AG04450 (cell line): ENCODE results near the gene VDR. TPM values are rescaled to one million over a fixed set of nuclear protein-coding genes. Genes with fewer than 3 reads are reported as not detected.

Source experiments
- CTCF ChIA-PET: fragments of 300-600, 350-600 bp; formaldehyde crosslinking; extraction: SDS; loops from one replicate; lab custom pipeline; 2022; ENCODE audit warnings: antibody characterized with exemption, inconsistent platforms; lab: Charles Lee
- POLR2A ChIA-PET: fragments of 350-600 bp; formaldehyde crosslinking; extraction: SDS; loops from one replicate; lab custom pipeline; 2021; ENCODE audit warnings: antibody characterized with exemption, inconsistent platforms; lab: Yijun Ruan, JAX
- DNase-seq: peaks from one replicate; pipeline ENCODE4 v3.0.0-alpha.2; 2011; ENCODE audit warnings: low read depth, low spot score
- H3K27ac ChIP-seq: one replicate; pipeline ENCODE4 v1.5.1; 2012; ENCODE audit warnings: low read depth, low read length, control low read depth
- H3K27me3 ChIP-seq: one replicate; pipeline ENCODE4 v1.6.0; 2012; ENCODE audit warnings: low read length; ENCODE audit not compliant: control insufficient read depth, insufficient read depth
- H3K4me3 ChIP-seq: 2 replicates; pipeline ENCODE4 v1.5.1; 2011; ENCODE audit warnings: mild to moderate bottlenecking, low read depth, low read length, control low read depth
- H3K9me3 ChIP-seq: 2 replicates; pipeline ENCODE4 v1.5.1; 2012; ENCODE audit warnings: low read length; ENCODE audit not compliant: control insufficient read depth, insufficient read depth
- CTCF ChIP-seq: IDR thresholded peaks from 2 replicates; pipeline ENCODE4 v1.5.1; 2011; ENCODE audit warnings: low read depth, low read length, control low read depth, inconsistent platforms
- polyA plus RNA-seq: library from polyadenylated mRNA; depleted of rRNA; stranded (reverse); fragments of >200 nt; gene quantifications from 2 replicates; pipeline ENCODE4 v1.2.3, GENCODE V29; 2011

The VDR gene
- polyA plus RNA-seq, 1 experiment = 11.9 TPM

GRCh38 chr12:47881826-47882427, 22.9 kb downstream of the VDR start:
- no peak for TF ChIP-seq CTCF
- ChIA-PET CTCF (interaction anchor here (1.5 kb wide), 1 partner anchor 23 kb away, joined by 4 read pairs; the partner anchor contains the start of gene VDR), POLR2A (interaction anchor here (1.0 to 2.0 kb wide), 6 partner anchors 12 to 929 kb away, joined by 3 to 15 read pairs (median 5); partner anchors contain the start of gene VDR)
- Histone ChIP-seq H3K4me3 (0 out of 2 replicates have a peak overlapping the region, but pooled peaks have one; percentile 2), H3K9me3 (no peaks in the 10 kb centered on the region), H3K27me3 (no peaks in the 10 kb centered on the region), H3K27ac (peak overlapping the region; percentile 96)
- DNase-seq = peak; percentile 96

- ChIA-PET POLR2A (interaction anchor here (1.0 to 2.0 kb wide), 6 partner anchors 11 to 930 kb away, joined by 3 to 15 read pairs (median 5); partner anchors contain the start of gene VDR), CTCF (interaction anchor here (1.0 to 1.9 kb wide), 4 partner anchors 11 to 43 kb away, joined by 4 to 14 read pairs (median 8); partner anchors contain the start of gene VDR)
- TF ChIP-seq CTCF = no peak
- Histone ChIP-seq H3K9me3 (no peaks in the 10 kb centered on the region), H3K4me3 (no peak overlapping the region), H3K27ac (no peak overlapping the region), H3K27me3 (no peaks in the 10 kb centered on the region)
- no peak for DNase-seq
These were observed 23.7 kb downstream of the VDR start for GRCh38 chr12:47881051-47881450.

GRCh38 chr12:47878918-47879481, 25.8 kb downstream of the VDR start:
- no peak for TF ChIP-seq CTCF
- no peak for DNase-seq
- Histone ChIP-seq H3K27ac (no peak overlapping the region), H3K9me3 (no peaks in the 10 kb centered on the region), H3K4me3 (no peak overlapping the region), H3K27me3 (no peaks in the 10 kb centered on the region)
- ChIA-PET CTCF (no interaction called here), POLR2A (interaction anchor here (0.6 kb wide), 1 partner anchor 40 kb away, joined by 4 read pairs; no protein-coding TSS in a partner anchor)

- no peak overlapping the region for H3K4me3 ChIP-seq
- H3K27me3 ChIP-seq = no peaks in the 10 kb centered on the region
- no peaks in the 10 kb centered on the region for H3K9me3 ChIP-seq
- no peak for DNase-seq
- TF ChIP-seq CTCF = no peak
- ChIA-PET POLR2A (no interaction called here), CTCF (no interaction called here)
- H3K27ac ChIP-seq = no peak overlapping the region
These were observed 26.4 kb downstream of the VDR start for GRCh38 chr12:47878293-47878917.

GRCh38 chr12:47877081-47877480, 27.7 kb downstream of the VDR start:
- Histone ChIP-seq H3K27ac (no peak overlapping the region), H3K9me3 (no peaks in the 10 kb centered on the region), H3K27me3 (no peaks in the 10 kb centered on the region), H3K4me3 (no peak overlapping the region)
- POLR2A ChIA-PET = no interaction called here
- no peak for TF ChIP-seq CTCF
- DNase-seq = no peak
- CTCF ChIA-PET = no interaction called here
